Activated CD4-positive, CD25-positive, alpha-beta regulatory T cell treated with anti-CD3 and anti-CD28 coated beads, Interleukin-2, amount 50 U/mL, for 72 hours (primary cell): Measurements from ENCODE around the gene ERI2.
"Not testable (repeated sequence)": the region's sequence is repeated elsewhere in the genome, so short reads cannot be mapped to it uniquely, and the experiment has no call there.

Experiments used
- DNase-seq: peaks from one replicate; pipeline ENCODE4 v3.0.0; 2021

Gene ERI2

DNA sequence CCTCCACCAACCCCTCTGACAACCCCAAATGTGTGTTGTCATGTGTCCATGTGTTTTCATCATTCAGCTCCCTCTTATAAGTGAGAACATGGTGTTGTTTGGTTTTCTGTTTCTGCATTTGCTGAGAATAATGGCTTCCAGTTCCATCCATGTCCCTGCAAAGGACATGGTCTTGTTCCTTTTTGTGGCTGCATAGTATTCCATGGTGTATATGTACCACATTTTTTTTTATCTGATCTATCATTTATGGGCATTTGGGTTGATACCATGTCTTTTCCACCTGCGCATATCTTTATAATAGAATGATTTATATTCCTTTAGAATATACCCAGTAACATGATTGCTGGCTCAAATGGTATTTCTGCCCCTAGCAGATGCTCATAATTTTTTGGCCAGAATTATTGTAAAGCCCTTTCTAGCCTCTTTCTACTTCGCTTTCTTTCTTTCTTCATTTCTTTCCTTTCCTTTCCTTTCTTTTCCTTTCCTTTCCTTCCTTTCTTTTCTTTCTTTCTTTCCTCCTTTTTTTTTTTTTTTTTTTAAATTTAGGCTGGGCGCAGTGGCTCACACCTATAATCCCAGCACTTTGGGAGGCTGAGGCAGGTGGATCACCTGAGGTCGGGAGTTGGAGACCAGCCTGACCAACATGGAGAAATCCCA is 12.8 kb upstream of the ERI2 start:
- no peak for DNase-seq

DNA sequence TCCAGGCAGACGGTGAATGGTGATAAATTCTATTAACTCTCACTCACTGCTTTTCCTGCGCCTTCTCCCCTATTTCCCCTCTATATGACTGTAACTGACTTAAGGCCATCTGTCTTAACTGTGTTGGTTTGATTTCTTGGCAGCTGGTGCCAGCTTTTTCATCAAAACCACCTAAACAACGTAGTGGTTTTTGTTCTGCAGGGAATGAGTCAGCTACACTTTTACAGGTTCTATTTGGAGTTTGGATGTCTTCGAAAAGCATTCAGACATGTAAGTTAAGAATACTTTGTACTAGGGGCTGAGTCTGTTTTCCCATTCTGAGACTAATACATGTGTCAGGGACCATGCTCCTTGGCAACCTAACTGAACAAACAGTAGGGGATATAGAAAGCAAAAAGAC is 8.5 kb upstream of the ERI2 start:
- no peak for DNase-seq

DNA sequence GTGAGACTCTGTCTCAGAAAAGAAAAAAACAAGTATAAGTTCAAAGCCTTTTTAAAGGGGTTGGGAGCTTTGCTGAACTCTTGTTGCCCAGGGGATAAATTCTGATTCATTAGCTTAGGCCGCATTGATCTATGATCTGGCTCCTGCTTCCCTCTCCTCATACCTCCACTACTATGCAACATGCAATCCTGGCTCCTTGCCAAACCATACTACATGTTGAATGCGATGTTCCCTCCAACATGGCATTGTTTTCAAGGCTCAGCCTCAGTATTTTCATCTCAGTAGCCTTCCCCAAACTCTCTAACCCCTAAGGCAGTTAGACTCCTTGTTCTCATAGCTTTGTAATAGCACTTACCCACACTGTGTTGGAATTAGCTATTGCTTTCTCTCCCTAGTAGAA is 6.2 kb upstream of the ERI2 start:
- DNase-seq: no peak

DNA sequence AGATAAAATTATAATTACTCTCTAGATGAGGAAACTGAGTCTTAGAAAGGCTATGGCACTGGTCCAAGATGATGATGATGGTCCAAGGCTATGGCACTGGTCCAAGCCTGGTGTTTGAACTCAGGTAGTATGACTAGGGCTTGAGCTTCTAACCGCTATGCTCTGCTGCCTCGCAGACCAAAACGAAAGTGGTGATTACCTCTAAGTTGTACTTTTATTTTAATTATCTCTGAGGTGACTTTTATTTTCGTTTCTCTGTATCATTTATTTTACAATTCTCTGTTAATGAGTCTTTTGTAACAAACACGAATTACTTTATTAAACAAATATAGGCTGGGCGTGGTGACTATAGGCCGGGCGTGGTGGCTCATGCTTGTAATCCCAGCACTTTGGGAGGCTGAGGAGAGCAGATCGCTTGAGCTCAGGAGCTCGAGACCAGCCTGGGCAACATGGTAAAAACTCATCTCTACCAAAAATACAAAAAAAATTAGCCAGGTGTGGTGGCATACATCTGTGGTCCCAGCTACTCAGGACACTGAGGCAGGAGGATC is 5.7 kb upstream of the ERI2 start:
- DNase-seq: no peak

DNA sequence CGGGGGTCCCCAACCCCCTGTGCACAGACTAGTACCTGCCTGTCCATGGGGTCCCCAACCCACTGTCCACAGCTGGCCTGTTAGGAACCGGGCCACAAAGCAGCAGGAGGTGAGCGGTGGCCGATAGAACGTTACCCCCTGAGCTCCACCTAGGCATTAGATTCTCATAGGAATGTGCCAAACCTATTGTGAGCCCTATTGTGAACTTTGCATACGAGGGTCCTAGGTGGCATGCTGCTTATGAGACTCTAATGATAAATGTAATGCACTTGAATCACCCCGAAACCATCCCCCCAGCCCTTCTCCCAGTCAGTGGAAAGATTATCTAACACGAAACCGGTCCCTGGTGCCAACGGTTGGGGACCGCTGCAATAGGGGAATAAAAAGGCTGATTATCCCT is 1.6 kb upstream of the ERI2 start:
- DNase-seq: no peak

DNA sequence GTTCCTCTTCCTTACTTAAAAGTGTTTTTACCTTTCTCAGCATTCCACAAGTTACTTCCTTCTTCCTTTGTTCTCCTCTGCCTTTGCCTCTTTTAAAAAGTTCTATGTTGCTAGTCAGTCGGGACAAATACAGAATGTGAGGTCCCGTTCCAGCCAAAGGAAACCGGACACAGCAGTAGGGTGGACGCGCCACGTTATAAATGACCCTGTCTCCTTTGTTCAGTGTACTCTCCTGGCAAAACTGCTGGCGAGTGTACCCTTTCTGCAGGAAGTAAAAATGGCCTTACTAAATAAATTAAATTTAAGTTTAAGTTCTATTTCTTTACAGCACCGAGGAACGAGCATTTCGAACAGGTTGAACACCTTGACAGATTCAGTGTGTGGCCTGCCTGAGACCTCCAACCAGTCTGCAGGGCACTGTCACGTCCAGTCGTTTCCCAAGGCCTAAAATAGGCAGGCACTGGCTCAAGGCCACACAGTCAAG is 546 bp downstream of the ERI2 start:
- not testable (repeated sequence) for DNase-seq

DNA sequence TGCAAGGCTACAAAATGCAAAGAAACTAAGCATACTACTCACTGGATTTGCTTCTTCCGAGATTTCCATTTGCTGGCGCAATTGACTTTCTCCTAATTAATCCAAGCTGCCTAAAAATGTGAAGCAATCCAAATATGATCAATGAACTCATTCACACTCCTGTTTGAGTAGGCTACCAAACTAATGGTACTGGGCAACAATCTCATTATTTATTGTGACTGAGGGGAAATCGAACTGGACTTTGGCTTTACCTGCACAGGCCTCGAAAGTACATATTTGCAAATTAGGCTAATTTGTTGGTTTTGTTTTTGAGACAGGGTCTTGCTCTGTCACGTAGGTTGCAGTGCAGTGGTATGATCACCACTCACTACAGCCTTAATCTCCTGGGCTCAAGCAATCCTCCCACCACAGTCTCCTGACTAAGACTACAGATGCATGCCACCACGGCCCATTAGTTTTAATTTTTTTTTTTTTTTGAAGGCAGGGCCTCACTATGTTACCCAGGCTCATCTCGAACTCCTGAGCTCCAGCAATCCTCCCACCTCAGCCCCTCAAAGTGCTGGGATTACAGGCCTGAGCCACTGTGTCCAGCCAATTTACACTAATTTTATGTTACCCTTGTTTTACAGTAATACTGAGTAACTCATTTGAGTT is 2.6 kb downstream of the ERI2 start:
- DNase-seq: no peak

DNA sequence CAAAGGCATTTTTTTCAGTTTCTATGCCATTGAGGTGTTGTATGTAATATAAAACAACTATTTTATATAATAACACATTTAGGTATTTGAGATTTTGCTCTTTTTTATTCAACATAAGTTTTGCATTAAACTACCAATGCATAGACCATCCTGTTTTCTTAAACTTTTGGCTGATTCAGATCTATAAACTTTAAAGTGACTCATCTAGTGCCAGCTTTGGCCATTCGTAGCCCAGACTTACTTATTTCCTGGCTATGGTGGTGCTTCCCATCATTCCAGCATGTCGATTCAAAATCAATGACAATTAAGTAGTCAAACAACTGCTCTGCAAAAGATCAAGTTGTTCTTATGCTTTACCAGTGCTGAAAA is 3.1 kb downstream of the ERI2 start:
- DNase-seq: no peak

DNA sequence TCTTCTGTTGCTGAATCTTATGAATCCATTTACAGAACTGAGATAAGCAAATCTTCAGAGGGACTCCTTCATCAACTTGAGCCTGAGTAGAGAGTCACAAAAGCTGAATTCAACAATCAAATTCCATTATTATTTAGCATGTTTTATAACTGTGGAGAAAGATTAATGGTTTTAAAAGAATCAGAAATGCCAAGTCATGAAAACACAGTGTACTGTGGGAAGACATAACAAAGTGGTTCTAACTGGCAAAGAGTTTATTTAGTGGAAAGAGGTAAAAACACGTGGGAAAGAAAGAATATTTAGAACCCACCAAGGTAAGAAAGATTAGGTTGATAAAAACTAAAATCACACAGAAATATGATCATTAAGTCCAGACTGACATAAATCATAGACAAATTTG is 5.0 kb downstream of the ERI2 start:
- DNase-seq: no peak

DNA sequence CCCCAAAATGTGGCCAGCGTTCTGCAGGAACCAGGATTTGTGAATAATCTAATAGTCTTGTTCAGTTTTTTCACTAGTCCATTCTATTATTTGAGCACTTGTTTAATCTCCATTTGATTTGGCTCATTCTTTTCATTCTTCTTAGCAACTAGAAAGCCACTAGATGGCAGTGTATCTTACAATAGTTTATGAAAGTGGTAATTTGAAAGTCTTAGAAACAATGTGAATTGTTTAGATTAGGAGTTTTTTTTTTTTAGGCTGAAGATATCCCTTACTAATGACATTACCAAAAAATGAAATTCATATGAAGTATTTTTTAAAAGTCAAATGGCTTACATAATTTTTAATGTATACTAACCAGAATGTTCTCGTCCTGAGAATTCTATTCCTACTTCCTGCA is 6.7 kb downstream of the ERI2 start:
- no peak for DNase-seq

DNA sequence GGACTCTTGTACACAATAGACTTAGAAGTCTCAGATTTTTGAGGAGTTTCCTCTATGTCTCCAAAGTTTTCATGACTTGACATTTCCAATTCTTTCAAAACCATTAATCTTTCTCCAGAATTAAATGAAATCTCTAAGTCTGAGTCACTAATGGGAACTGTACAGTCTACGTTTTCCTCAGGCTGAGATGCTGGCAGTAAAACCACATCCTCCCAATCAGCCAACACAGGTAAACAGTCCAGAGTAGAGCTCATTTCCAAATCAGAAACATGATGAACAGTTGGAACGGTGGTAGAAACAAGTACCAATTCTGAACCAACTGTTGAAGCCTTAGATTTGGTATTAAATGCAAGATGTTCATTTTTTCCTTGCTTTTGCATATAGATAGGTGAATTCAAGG is 7.9 kb downstream of the ERI2 start:
- no peak for DNase-seq

DNA sequence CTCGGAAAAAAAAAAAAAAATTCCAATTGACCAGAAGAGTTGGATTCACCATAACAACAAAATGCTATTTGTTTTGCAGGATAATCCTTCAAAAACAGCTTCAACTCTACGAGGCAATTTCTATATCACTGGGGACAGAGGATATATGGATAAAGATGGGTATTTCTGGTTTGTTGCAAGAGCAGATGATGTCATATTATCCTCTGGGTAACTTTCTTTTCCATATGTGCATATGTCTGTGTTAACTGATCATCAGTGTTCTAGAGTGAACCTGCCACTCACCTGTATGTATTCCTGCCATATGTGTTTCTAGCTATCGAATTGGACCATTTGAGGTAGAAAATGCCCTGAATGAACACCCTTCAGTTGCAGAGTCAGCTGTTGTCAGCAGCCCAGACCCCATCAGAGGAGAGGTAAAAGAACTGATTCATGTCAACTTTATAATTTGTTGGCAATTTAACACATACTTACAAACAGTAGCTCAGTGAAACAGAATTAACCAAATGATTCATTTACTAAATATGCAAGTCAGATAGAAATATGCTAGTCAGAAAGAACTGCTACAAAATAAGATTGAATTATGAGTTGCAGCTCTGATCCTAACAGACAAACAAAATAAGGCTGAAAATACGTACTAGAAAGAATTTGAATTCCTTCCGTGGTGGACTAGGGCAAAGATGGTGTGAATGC is 14.2 kb downstream of the ERI2 start:
- DNase-seq: no peak

DNA sequence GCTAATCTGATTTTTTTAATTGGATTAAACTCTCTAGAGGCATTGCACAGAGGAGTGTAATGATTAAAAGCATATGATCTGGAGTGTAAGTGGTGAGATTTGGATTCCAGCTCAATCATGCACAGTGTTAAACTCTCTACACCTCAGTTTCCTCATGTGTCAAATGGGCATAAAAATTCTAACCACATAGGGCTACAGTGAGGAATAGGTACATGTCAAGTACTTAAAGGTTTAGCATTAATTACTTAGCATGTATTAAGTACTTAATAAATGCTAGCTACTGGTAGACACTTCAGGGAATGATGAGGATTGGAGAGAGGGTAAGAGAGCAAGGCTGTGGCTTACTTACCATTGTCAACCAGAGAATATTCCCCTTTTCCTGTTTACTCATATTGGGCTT is 17.1 kb downstream of the ERI2 start:
- DNase-seq: no peak

DNA sequence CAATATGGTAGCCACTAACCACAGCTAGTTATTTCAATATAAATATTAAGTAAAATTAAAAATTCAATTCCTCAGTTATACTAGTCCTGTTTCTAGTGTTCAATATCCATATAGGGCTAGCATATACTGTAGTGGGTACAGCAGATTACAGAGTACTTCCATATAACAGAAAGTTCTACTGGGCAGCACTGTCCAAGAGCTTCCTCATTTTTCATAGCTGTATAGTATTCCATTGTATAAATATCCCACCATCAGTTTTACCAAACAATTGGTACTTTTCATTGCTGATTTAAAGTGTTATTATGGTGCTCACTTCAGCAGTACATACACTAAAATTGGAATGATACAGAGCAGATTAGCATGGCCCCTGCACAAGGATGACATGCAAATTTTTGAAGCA is 22.1 kb downstream of the ERI2 start:
- no peak for DNase-seq

DNA sequence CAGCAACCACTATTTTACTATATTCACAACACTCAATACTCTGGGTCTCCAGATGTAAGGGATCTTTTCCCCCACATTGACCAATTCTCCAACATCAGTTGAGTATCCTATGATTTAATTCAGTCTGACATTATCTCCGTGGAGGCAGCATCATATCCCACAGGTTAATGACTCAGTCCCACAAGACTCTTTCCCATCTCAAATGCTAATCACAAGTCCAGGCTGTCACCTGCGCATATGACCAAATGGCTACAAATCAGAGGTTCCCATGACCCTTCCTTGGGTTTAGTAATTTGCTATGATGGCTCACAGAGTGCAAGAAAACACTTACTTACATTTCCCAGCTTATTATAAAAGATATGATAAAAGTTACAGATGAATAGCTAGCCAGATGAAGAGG is 23.8 kb downstream of the ERI2 start:
- DNase-seq: no peak

DNA sequence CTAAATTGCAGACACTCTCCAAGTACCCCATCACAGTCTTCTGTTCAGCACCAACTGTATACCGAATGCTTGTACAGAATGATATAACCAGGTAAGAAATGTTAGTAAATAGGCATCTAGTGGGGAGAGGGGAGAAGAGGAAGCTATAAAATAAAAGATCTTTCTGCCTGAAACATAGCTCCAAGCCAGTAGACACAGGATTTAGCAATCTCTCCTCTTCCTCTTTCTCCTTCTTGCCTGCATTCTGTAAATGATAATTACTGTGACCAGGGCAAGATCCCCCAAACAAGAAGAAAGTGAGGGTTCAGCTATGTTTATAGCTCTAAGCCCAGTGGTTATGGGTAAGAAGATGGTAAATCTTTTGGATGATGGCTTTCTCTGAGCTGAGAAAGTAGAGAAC is 24.6 kb downstream of the ERI2 start:
- no peak for DNase-seq

DNA sequence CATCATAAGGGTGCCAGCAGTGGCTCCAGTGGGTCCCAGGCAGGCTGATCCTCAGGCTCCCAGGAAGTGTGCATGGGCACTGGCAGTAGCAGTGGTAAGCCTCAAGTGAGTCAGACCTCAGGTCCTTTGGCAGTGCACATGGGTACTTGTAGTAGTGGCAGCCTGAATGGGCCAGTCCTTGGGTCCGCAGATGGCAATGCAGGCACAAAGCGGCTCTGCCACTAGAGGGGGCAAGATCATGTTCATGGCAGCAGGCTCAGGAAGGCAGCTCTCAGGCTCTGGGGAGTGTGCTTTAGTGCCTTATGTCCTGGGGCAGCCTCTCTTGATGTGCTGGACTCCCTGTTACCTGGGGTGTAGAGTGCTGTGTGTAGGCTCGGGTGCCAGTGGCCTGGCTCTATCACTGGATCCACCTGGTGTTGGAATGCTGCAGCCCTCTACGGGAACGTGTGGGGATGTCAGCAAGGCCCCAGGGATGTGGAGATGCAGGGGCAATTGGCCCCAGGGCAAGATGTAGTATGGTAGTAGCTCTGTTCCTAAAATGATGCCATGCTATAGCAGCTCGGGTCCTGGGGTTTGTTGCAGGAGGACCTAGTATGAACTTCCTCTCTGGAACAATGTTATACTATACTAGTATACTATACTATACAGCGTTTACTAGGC is 31.4 kb downstream of the ERI2 start:
- DNase-seq: peak; percentile 45

DNA sequence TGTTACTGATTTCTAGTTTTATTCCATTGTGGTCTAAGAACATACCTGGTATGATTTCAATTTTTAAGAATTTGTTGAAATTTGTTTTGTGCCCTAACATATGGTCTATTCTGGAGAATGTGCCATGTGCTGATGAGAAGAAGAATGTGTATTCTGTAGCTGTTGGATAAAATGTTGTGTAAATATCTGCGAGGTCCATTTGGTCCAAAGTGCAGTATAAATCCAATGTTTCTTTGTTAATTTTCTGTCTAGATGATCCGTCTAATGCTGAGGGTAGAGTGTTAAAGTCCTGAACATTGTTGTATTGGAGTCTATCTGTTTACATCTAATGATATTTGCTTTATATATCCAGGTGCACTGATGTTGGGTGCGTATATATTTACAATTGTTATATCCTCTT is 32.6 kb downstream of the ERI2 start:
- DNase-seq: no peak

DNA sequence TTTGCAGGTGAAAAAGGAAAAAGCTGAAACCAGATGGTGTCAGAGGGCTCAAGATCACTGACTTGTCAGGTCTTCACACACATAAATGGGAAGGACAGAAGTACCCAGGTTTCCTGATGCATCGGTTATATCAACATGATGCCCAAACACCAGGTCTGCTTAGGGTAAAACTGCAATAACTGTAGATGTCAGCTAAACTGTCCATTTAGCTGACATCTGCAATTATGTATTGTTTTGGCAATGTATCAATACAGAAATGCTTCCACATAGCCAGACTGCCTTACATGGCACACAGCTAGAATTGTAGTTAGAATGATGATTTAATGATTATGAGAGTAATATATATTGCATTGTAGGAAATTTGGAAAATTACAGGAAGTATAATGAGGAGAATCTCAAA is 37.5 kb downstream of the ERI2 start:
- no peak for DNase-seq

DNA sequence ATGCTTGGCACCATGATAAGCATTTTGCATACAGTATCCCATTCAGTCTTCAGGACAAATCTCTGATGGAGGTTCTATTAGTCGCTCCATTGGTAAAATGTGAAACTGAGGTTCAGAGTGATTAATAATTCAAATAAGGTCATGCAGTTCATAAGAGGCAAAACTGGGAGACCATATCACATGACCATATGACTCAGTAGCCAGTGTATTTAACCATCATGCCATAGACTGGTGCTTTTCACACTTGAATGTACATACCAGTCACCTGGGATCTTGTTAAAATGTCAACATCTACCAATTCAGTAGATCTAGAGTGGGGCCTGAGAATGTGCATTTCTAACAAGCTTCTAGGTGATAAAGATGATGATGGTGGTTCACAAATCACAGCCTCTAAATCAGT is 38.2 kb downstream of the ERI2 start:
- DNase-seq: no peak

DNA sequence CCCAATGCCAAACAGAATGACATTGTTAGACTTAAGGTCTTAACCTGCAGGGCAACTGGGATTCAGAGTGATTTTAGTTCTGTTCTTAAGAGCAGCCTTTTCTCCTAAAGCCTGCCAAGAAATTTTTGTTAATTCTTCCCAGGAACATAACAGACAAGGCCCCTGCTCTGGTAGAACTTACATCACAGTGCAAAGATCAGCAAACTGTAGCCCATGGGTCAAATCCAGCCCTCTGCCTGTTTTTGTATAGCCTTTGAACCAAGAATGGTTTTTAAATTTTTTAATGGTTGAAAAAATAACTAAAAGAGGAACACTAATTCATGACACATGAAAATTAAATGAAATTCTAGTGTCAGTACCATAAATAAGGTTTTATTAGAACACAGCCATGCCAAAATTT is 38.7 kb downstream of the ERI2 start:
- no peak for DNase-seq

DNA sequence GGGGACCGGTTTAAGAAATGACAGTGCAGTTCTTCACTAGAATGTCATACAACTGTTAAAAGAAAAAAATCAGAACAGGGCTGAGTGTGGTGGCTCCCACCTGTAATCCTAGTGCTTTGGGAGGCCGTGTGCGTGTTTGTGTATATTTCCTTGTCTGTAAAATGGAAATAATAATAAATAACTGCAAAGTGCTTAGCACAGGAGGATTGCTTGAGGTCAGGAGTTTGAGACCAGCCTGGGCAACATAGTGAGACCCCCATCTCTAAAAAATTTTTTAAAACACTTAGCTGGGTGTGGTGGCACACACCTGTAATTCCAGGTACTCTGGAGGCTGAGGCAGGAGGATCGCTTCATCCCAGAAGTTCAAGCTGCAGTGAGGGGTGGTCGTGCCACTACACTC is 40.0 kb downstream of the ERI2 start:
- no peak for DNase-seq

DNA sequence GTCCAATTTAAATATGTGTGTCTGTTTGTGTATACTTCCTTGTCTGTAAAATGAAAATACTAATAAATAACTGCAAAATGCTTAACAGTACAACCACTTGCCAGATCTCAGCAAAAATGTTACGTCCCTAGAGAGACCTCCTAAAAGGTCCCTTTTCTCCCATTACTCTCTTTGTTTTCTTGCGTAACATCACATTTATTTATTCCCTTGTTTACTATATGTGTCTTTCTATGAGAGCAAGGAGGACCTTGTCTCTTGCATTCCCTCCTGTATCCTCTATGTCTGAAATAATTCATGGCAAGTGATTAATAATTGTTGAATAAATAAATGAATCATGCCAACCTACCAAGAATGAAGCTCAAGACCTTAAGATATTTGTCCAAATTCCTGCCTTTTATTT is 40.5 kb downstream of the ERI2 start:
- DNase-seq: no peak

DNA sequence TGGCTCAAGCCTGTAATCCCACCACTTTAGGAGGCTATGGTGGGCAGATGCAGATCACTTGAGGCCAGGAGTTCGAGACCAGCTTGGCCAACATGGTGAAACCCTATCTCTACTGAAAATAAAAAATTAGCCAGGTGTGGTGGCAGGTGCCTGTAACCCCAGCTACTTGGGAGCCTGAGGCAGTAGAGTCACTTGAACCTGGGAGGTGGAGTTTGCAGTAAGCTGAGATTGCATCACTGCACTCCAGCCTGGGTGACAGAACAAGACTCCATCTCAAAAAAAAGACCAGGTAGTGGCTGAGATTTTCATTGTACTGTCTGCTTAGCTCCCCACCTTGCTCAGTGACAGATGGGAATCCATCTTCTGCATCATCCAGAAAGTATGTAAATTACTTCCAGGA is 41.8 kb downstream of the ERI2 start:
- DNase-seq: not testable (repeated sequence)
